Endometrium (tissue), 2 donors: ENCODE measurements around the gene ZNF202.
"Not testable (repeated sequence)": the region's sequence is repeated elsewhere in the genome, so short reads cannot be mapped to it uniquely, and the experiment has no call there.

ENCODE experiments used
- FAIRE-seq: peaks from 2 replicates; lab custom pipeline; 2012; peaks lifted over from hg19 to GRCh38; lab: Jason Lieb, UNC
- donor health status: control.
- donor health status: control.

The ZNF202 gene

DNA sequence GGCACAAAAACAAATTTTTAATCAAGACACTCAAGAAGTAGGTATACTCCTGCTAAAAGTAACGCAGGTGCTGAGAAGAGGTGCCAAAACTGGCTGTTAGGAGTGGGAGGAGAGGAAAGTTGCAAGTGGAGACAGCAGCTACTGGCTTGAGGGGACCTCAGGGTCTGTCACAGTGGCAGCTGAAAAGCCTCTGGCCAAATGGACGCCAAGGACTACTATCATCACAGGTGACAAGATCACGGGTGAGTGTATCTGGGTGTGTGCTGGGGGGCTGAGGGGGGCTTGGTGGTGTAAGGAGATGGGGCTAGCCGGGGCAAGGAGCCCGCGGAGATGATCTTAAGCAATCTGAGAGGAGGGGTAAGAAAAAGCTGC is 687 bp downstream of the ZNF202 start:
- FAIRE-seq = no peak

DNA sequence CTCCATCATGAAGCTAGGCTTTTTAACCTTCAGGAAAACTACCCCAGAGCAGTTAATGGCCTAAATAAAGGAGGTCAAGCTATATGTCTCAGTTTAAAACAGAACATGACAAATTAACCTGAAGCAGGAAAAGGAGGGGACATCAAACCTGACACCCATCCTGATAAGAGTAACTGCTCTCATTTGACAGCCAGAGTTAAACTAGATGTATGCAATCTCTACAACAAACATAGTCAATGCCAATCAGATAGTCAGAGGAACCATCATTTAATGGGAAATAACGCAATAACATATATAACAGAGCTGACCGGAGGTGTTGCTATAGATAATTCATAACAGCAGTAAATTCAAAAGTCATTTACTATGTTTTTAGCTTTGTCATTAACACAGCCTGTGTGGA is 3.1 kb downstream of the ZNF202 start:
- no peak for FAIRE-seq

DNA sequence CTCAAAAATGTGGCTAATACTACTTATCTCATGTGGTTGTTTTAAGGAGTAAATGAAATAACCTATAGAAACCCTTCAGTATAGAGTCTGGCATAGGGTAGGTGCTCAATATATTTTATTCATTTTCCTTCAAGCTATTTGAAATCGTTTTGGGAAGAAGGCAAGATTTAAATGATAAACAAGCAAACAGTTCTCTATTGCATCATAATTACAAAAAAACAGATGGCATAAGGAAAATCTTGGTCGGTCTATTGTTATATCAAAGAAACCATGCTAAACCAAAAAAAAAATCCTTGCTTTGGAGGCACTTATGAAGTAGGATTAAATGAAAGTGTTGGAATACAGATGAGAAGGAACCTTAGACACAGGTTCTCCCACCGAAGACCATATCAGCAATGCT is 4.7 kb downstream of the ZNF202 start:
- FAIRE-seq = no peak

DNA sequence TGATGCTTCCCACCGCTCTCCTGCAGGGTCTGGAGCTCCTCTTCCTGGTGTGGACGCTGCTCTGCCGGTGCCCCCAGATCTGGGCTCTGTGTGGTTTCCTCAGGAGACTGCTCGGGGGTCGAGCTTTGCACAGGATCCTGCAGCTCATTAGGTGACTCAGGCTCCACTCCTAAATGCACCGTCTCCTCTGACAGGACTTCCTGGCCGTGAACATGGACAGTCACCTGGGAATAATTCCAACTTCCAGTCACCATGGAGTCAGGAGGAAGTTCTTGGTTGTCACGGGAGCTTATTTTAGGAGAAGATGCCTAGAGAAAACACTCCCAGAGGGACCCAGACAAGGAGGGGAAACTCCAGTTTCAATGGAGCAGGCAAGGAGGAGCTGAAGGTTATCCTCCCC is 11.9 kb downstream of the ZNF202 start:
- no peak for FAIRE-seq

DNA sequence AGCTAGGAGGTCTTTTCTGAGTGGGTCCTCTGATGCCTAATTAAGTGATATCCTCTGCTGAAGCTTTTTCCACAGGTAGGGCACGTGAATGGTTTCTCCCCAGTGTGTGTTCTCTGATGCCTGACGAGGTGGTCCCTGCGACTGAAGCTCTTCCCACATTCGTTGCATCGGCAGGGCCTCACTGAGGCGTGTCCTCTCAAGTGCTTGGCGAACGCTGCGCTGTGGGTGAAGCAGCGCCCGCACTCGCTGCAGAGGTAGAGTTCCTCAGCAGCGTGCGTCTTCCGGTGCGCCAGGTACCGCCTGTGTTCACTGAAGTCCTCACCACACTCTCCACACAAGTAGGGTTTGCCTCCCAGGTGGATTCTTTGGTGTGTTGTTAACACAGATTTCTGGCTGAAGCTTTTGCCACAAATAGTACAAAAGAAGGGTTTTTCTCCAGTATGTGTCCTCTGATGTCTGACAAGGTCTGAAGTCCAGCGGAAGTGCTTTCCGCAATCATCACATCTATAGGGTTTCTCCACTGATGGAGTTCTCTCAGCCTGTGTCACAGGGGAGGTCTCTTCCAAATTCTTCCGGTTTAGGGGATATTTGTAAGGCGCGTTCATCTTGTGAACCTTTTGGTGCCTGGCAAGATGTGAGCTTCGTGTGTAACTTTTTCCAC is 15.3 kb downstream of the ZNF202 start:
- no peak for FAIRE-seq

DNA sequence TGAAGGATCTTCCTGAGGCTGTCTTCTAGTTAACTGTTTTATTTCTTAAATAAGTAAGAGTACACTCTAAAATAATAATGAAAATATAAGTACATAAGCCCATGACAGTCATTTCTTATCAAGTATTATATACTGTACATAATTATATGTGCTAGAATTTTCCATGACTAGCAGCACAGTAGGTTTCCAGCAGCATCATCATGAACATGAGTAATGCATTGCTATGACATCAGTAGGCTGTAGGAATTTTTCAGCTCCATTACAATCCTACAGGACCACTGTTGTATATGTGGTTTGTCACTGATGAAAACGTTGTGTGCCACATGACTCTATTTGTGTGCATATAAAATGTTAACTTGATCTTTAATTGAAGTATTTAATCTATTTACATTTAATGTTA is 22.0 kb downstream of the ZNF202 start:
- FAIRE-seq = no peak

DNA sequence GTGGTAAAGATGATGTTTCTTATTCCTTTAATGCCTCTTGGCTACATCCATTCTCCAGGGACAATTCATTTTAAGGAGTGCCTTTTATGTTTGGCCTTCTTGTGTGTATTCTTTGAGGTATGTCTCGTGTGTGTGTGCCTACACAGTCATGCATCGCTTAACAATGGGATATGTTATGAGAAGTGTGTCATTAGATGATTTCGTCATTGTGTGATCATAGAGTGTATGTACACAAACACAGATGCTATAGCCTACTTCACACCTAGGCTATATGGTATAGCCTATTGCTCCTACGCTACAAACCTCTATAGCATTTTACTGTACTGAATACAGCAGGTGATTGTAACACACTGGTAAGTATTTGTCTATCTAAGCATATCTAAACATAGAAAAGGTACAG is 23.0 kb downstream of the ZNF202 start:
- FAIRE-seq = no peak

DNA sequence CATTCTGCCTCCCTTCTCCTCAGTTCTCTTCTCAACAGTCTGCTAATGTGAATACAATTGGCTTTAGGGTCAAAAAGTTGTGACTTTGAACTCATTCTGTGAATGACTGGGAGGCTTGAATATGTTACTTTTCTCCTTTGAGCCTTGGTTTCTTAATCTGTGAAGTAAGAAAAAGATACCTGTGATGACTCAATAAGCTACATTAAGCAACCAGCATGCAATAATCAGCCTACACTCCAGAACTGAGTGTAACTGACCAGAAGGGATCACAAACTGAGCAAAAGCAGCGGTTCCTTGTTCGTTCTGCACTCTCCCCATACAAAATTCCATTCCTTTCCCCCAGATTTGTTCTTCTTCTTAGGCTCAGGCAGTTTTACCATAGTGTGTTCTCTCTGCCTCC is 23.4 kb downstream of the ZNF202 start:
- FAIRE-seq = no peak

DNA sequence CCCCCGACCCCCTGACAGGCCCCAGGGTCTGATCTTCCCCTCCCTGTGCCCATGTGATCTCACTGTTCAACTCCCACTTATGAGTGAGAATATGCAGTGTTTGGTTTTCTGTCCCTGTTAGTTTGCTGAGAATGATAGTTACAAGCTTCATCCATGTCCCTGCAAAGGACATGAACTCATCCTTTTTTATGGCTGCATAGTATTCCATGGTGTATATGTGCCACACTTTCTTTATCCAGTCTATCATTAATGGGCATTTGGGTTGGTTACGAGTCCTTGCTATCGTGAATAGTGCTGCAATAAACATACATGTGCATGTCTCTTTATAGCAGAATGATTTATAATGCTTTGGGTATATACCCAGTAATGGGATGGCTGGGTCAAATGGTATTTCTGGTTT is 28.8 kb downstream of the ZNF202 start:
- not testable (repeated sequence) for FAIRE-seq

DNA sequence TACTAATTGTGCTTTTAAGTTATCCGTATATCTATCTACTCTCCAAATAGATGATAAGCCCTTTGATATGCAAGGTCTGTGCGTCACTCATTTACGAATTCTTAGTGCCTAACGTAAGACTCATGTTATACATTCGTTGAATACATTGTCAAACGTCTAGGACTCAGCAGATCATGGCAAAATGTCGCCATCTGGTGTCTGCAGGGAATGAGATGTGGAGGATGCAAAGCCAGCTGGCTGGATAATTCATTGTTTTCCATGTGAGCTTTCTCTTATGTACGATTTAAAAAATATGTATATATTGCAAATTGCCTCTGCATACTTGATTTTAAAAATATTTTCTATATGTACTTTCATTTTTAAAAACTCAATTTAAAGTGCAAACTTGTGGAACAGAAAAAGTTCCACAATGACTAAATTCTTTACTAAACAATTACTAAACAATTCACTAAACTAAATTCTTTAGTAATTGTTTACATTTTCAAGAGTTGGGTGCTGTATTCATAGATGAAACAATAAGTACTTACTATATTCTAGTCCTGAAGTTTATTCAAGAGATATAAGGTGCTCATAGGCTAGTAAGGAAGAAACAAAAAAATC is 33.8 kb downstream of the ZNF202 start:
- FAIRE-seq = peak; percentile 83

DNA sequence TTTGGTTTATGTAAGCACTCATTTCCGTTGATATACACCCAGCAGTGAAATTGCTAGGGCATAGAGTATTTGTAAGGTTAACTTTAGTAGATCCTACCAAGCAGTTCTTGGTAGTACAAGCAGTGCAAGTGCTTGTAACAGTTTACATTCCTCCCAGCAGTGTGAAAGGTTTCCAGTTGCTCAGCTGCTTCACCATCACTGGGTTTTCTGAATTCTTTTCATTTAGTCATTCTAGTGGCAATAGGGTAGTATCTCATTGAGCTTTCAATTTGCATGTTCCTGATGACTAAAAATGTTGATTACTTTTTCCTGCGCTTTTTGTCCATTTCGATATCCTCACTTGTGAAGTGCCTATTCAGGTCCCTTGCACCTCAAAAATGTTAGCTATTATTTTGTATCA is 34.3 kb downstream of the ZNF202 start:
- FAIRE-seq = no peak

DNA sequence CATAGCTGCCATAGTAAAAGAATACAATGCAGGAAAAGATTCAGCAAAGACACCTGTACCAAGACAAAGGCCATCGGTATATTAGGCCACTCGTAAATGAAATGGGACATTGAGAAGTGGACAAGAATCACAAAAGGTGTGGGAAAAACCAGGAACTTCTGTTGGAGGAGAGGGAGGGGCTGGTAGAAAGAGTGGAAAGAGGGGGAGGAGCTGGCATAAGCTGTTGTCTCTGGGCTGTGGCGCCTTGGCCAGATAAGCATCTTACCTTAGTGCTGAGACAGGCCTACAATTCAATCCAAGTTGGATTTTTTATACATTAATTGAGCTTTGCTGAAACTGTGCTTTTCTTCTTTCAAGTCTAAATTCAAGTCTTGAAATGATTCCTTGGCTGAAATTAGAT is 37.1 kb downstream of the ZNF202 start:
- no peak for FAIRE-seq

DNA sequence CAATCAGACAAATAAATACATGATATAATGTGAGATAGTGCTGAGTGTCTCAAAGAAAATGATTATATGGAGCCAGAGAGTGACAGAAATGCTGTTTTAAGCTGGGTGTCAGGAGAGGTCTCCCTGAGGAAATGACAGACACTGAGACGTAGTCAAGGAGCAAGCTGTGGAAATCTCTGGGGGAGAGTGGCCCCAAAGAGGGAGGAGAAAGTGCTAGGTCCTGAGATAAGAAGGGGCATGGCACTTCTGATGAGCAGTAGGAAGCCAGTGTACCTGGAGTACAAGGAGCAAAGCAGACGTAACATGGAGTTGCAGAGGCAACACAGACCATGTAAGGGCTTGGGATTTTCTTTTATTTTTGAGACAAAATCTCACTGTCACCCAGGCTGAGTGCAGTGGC is 38.8 kb downstream of the ZNF202 start:
- FAIRE-seq = no peak

DNA sequence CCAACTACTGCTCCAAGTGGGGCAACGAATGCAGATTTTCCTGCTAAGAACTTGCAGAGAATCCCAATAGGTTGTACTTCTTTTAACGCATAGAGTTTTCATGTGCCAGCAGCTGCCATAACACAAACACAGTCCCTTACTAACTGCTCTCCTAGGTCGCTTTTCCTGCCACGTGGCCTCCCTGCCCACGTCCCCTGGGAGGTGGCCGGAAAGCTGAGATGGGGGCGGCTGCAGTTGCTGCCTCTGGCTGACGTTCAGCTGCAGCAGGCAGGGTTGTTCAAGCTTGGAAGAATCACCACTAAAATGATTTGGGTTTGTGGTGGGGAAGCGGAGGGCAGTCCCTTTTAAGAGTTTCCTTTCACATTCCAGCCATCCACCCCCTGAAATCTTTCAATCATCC is 39.3 kb downstream of the ZNF202 start:
- no peak for FAIRE-seq

DNA sequence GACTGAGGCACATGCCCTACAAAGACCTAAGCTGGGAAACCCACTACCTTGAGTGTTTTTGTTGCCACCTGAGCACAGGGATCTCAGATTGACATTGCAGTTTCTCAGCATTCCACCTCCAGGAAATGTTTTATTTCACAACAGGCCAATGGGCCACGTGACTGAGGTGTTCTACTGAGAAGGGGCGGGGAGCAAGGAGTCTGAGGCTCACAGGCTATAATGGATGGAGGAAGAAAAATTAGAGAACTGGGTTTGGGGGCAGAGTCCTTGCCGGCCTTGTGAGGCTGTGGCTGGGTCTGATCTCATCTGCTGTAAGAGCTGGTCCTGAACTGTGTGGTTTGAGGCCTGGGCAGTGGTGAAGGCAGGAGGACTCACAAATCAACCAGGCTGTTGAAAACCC is 40.7 kb downstream of the ZNF202 start:
- FAIRE-seq = no peak

DNA sequence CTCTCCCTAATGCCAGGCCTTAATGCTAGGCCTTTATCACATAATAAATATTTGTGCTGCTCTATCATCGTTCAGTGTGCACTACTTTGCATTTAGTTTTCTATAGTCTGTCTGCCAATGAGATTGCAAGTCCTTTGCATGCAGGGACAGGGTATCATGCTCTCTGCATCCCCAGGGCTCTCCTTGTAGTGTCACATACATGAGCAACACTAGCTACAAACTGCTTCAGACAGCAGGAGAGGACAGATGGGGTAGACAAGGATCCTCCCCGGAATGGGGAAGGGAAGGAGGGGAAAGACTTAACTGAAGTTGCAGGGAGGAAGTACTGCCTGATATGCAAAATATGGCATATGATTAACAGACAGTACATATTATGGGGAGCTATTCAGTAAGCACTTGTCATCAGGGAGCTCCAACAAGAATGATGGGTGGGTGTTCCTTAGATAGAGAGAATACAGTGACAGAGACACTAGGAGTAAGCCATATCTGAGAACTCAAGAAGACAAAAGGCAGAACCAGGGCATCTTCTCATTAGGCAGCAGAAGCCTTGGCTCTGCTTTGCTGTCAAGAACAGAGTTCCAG is 42.8 kb downstream of the ZNF202 start:
- no peak for FAIRE-seq

DNA sequence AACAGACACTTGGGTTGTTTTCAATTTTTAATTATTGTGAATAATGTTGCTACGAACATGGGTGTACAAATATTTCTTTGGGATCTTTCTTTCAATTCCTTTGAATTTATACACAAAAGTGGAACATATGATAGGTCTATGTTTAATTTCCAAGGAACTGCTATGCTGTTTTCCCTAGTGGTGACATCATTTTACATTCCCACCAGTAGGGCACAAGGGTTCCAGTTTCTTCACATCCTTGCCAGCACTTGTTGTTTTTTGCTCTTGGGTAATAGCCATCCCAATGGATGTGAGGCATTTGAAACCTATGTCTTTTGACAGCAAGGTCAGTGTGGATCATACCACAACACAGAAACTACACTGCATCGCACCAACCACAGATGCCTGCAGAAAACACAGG is 45.3 kb downstream of the ZNF202 start:
- no peak for FAIRE-seq

DNA sequence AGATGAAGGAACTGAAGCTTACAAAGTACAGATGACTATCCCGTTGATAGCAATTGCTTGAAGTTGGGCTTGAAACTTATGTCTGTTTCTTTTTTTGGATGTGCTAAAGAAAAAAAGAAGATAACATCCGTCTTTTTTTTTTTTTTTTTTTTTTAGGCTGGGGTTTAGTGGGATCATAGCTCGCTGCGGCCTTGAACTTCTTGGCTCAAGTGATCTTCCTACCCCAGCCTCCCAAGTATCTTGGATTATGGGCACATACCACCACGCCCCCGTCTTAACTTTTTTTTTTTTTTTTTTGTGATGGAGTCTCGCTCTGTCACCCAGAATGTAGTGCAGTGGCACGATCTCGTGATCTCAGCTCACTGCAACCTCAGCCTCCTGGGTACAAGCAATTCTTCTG is 46.2 kb downstream of the ZNF202 start:
- FAIRE-seq = no peak

DNA sequence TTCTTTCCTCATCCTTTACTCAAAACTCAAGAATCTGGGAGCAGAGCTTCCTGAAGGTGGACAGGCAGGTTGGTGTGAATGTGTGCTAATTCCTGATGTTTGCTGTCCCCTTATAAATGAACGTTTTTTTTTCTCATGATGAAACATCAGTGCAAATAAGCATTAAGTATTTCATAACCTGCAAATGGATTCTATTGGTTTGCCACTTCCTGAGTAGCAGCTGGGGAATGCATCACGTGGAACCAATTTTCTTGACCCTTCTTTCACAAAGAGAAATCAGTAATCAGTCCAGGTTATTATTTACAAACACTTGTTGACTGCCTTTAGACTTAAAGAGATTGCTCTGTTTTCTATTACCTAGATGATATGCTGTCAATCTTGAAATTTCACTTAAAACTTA is 46.9 kb downstream of the ZNF202 start:
- no peak for FAIRE-seq

DNA sequence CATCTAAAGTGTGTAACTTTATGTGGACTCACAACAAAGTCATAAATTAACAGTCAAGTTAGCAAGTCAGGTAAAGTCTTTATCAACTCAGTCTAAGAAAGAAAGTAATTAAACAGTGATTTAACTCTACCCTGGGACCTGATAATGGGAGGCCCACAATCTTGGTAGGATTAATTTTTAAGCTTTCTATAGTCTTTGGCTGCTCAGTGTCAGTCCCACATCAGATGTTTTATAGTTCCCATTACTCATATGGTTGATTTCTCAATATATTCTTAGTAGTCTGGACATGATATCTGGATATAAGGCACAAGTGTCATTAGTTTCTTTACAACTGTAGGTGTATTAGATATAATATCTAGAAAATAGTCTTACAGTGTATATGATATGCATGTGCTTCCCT is 48.5 kb downstream of the ZNF202 start:
- FAIRE-seq = no peak

DNA sequence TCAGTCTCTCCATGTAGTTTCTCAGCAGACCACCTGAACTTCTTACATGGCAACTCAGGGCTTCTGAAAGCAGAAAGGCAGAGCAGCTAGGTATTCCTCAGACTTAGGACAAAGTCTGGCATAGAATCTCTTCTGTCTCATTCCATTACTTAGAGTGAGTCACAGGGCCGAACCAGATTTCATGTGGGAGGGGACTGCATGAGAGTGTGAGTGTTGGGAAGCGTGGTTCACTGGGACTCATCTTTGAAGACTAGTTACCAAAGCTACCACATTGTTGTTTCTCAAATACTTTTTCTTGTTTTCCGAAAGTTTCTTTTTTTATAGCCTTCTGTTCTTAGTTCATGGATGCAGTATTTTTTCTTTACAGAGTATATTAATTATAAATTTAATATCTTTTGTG is 51.0 kb downstream of the ZNF202 start:
- FAIRE-seq = no peak

DNA sequence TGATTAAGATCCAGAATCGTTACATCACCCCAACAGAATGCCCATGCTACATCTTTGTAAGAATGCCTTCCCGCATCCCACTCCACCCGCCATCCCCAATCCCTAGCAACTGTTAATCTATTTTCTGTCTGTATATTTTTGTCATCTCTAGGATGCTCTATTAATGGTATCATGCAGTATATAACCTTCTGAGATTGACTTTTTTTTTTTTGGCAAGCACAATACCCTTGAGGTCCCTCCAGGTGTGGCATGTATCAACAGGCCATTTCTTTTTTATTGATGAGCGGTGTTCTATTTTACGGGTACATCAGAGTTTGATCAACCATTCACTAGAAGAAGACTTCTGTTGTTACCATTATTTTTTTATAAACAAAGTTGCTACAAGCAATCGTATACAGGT is 56.9 kb downstream of the ZNF202 start:
- no peak for FAIRE-seq

DNA sequence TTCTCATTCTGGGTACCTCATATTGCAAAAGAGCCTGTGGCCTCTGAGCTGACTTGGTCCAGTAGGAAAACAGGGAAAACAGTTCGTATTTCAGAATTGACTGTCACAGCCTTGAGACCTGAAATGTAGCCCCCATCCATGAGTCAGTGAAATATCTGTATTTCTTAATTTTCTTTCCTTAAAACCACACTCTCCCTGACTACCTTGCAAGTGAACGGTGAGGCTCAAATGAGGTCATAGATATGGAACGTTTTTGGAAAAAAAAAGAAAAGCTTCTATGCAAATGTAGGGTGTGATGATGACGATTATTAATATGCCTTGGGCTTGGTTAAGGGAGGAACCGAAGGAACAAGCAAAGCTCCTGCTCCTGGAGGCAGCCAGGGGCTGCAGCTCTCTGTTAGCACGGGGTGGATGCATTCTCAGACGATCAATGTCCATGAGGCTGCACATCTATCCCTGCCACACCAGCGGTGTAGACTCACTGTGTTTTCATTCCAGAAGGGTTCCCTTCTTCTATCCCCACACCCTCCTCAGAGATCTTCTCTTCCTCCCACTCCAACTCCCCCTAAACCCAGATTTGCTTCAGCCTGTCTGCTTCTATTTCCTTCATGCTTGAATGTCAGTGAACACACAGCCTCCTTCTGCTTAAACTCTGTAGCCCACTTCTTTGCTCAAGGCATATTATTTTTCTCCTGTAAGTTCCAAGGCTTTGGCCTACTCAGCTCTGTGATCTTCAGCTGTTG is 57.9 kb downstream of the ZNF202 start:
- FAIRE-seq = no peak
